ENCODE results near the gene ADCYAP1.
A peak's percentile ranks its signal among the peaks of the same experiment; 100 is the strongest.
"Not testable (repeated sequence)": the region's sequence is repeated elsewhere in the genome, so short reads cannot be mapped to it uniquely, and the experiment has no call there.

ADCYAP1 gene

DNA sequence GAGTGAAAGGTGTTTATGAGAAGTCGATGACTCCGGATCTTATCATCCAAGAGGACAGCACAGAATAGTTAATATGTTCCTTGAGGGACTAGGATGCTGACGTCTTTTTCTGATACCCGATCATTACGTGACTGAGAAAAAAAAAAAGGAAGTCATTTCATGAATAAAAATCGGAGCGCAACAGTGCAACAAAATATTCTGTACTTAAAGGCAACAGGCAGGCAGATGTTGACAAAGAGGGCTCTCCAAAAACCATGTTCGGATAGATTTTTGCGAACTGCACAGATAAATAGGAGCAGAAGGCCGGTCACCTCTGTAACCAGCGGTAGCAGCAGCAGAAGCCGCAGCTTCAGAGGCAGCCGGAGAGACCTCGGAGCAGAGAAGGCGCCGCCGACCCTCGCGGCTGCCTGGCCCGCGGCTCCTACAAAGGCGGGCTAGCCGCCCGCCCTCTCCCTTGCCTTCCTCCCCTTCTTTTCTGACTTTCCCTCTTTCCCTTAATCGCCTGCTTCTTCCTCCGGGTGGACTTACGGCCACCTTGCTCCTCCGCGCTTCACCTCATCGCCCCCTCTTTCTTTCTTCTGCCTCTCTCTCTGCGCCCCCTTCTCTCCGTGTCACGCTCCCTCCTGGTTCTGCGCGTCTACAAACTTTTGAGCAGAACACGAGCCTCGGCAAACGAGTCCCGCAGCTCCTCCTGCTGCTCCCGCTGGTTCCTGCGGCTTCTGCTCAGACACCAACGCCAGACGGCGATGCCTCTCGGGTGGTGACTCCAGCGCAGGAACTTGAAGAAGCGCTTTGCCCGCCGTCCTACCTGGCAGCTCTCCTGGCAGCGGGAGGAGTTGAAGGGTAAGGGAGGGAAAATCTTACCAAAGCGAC lies at the start of gene ADCYAP1:
Gene ADCYAP1 (plus strand): TSS at position 654 of the 873 bp plus-strand sequence. CDS start 516 bp downstream, outside the sequence.
- no peak for DNase-seq (ENCODE audit: low read depth, low spot score)

DNA sequence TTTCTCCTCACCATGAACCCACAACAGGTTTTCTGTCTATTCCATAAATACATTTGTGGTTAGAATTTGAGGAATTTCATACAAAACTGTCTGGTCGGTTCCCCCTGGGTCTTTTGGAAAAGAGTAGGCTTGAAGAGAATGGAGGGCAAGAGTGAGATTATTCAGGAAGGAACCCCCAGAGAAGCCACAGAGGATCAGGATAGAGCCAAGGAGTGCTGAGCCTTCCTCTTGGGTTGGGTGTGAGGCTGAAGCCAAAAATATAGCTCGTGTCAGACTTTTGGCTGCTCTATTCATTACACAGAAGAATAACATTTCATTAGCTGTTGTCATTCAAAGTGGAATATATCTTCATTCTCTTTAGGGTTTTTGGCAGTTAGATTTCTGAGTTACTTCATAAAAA lies 46.7 kb upstream of the ADCYAP1 start:
- no peak for DNase-seq (ENCODE audit: low read depth, low spot score)

DNA sequence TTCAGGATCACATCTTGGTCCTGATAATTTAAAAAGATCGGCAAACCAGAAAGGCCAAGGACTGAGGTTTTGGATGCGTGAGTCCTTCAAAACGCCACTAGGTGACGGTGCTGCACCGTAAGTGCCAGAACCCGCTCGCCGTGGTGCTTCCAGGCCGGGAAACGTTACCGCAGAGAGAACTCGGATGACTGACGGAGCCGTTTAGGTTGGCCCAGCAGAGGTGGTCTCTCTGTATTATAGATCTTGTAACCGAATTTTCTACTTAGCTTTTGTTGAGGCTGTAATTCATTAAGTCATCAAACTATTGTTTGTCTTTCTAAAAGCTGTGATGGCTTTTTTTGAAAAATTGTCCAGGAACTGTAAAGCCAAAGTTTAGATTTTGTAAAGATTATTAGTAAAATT lies 39.8 kb upstream of the ADCYAP1 start:
- DNase-seq (ENCODE audit: low read depth, low spot score), result peak; percentile 5

DNA sequence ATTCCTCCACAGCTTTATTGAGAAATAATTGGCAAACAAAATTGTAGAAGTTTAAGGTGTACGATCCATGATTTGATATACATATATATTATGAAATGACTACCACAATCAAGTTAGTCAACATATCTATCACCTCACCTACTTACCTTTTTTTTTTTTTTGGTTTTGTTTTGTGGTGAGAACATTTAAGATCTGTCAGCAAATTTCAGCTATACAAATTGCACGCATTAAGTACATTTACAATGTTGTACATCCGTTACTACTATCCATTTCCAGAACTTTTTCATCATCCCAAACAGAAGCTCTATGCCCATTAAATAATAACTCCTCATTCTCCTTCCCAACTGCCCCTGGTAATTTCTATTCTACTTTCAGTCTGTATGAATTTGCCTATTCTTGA lies 37.4 kb upstream of the ADCYAP1 start:
- DNase-seq (ENCODE audit: low read depth, low spot score), result no peak

DNA sequence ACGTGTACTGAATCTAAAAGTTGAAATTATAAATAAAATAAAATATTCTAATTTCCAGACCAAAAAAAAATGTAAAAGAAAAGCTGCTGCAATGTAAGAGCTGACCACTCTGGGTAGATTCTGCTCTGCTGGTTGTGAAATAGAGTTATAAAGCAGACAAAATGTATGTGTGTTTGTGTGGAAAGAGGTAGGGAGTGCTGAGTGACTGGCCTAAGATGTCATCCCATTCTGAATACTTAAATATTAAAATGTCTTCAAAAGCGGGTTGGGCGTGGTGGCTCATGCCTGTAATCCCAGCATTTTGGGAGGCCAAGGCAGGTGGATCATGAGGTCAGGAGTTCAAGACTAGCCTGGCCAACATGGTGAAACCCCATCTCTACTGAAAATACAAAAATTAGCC lies 31.2 kb upstream of the ADCYAP1 start:
- not testable (repeated sequence) for DNase-seq (ENCODE audit: low read depth, low spot score)

DNA sequence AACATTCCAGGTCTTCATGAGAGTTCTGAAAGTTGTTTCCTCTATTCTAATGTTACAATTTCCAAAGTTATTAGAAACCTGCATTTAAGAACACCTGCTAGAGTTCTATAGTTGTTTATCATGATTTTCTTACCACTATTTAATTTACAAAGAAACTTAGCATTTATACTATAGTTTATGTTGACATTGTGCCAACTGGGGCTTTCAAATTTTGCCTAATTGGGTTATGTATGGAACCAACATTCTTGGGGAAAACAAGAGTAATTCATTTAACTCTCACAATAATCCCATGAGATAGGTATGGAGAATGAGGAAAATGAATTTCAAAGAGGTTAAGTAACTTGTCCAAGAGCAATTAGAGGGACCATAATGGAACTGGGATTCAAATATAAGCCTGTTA lies 28.8 kb upstream of the ADCYAP1 start:
- DNase-seq (ENCODE audit: low read depth, low spot score), result no peak

DNA sequence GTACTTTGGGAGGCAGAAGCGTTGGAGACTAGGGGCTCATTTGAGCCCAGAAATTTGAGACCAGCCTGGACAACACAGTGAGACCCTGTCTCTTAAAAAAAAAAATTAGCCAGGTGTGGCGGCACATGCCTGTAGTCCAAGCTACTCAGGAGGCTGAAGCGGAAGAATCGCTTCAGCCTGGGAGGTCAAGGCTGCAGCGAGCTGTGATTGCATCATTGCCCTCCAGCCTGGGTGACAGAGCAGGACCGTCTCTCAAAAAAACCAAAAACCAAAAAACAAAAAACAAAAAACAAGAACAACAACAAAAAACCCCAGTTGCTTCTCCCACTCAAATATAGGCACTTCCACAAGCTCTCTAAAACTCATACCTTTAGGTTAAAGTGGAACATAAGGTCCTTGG lies 27.4 kb upstream of the ADCYAP1 start:
- no peak for DNase-seq (ENCODE audit: low read depth, low spot score)

DNA sequence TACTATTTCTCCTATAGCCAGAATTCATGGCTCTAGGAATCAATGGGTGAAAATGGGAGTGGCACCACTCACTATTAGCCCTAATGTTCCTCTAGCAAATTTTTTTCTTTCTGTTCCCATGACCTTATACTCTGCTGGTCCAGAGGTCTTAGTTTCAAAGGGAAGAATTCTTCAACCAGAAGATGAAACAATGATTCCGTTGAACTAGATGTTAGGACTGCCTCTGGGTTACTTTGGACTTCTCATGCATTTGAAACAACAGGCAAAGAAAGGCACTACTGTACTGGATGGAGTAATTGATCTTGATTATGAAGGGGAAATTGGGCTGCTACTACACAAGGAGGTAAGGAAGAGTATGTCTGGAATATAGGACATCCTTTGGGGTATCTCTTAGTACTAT lies 18.6 kb upstream of the ADCYAP1 start:
- no peak for DNase-seq (ENCODE audit: low read depth, low spot score)

DNA sequence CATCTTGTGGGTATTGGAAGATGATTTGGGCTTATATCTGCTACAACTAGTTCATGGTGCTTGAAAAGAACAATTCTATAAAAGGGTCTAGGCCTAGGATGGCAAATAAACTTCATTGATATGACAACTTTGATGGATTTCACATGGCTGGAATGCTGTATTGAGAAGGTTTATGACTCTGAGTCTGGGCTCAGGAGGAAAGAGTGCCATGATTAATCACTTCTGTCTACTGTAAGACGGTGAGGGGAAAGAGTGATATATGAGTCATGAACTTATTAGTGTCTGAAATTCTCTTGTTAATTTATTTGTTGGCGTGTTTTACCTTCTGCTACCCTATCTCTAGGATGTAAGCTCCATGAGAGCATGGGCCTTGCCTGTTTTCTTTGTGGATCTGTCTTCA lies 17.0 kb upstream of the ADCYAP1 start:
- no peak for DNase-seq (ENCODE audit: low read depth, low spot score)

DNA sequence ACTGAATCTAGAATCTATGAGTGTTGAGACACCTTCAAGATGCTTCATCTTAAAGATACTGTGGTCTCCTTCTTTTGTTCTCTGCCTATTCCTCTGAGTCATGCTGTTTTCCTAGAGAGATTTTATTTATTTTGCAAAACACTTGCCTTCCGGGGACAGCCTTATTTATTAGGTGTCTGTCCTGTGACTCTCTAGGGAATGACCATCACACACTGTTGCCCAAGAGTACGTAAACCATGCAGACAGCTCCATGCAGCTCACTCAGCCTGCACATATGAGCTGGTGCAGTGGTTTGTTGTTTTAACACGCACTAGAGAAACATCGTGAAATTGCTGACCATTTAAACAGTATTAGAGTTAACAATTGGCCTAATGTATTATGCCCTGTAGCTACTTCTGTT lies 12.4 kb upstream of the ADCYAP1 start:
- DNase-seq (ENCODE audit: low read depth, low spot score), result no peak

DNA sequence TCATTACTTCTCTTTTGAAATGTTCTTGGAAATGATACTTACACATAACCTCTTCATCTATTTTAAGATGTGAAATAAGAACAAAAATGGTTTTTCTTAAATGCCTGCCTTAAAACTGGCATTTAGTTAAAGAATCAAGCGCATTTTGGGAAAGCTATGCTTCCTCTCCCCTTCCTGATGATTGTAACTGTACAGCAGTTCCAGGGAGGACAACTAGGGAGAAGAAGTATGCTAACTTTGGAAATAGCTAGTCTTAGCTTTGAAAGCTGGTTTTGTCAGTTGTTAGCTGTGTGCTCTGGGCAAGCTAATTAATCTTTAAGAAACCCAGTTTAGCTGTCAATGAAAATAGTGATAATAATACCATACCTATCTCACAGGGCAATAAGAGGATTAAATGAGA lies 8.4 kb upstream of the ADCYAP1 start:
- no peak for DNase-seq (ENCODE audit: low read depth, low spot score)

DNA sequence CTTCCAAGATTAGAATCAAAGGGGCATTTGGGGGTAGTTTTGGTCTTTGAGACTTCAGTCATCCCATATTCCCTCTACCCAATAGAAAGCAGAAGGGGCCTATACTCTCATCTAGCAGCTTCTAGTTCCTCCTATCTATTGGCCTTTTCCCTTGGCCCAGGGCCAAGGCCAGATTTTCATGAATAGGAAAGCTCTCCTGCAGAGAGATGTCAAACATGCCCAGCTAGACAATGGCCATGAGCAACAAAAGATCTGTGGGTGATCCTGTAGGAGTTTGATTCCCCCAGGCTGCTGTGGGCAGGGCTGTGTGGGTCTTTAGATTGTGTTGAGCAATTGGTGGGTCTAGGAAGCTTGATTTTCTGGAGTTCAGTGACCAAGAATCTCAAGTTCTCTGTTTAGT lies 2.9 kb upstream of the ADCYAP1 start:
- DNase-seq (ENCODE audit: low read depth, low spot score), result no peak

DNA sequence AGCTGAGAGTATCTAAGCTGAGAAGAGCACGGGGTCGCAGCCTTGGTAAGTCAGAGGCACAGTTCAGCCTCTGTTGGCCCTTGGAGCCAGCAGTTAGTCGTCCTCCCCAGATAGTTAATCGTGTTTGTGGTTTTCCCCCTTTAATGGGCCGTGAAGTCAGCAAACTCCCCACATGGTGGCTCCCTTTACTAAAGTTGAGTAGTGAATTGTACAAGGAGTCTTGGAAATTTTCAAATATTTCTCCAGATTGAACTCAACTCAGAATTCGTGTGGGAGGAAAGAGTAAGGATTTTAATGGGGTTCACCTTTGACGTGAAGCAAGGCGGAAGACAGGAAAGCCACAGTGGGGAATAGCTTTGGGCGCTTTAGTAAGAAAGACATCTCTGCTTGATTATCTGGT lies 2.4 kb upstream of the ADCYAP1 start:
- no peak for DNase-seq (ENCODE audit: low read depth, low spot score)

DNA sequence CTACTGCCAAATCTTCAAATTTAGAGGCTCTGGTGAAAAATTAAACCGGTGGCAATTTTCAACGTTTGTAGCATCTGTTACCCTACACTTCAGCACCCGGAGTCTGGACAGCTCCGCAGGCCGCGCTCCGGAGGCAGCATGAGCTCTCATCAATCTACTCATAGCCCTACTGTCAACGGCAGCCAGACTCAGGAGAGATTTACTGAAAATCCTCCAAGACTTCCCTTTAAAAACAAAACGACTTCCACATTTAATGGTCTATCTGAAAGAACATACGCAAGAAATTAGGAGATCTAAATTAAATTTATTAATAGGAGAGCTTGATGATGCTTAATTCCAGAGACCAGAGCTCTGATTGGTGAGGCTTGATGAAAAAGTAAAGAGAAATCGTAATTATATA lies 970 bp upstream of the ADCYAP1 start:
- DNase-seq (ENCODE audit: low read depth, low spot score), result no peak

DNA sequence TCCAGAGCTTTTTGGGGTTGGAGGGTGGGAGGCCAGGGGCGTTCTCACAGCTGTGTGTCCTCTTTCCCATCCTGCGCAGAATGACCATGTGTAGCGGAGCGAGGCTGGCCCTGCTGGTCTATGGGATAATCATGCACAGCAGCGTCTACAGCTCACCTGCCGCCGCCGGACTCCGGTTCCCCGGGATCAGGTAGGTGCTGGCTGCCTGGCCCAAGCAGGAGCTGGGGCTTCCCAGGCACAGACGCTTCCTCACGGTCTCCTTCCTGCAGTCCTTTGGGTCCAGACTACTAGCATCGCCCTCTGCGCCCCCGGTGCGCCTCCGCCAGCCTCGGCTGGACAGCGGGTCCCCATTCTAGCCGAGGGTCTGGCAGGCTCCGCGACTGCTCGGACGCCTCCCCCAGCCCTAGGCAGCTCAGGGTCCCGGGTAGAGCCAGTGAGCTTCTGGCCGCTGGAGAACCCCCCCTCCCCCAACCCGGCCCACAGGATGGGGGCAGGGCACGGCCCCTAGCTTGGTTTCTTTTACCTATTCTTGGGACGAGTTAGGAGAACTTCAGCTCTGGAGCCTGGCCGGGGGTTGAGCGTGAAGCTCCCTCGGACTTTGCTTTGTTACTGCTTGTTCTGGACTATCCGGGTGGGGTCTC lies 756 bp downstream of the ADCYAP1 start:
- no peak for DNase-seq (ENCODE audit: low read depth, low spot score)

DNA sequence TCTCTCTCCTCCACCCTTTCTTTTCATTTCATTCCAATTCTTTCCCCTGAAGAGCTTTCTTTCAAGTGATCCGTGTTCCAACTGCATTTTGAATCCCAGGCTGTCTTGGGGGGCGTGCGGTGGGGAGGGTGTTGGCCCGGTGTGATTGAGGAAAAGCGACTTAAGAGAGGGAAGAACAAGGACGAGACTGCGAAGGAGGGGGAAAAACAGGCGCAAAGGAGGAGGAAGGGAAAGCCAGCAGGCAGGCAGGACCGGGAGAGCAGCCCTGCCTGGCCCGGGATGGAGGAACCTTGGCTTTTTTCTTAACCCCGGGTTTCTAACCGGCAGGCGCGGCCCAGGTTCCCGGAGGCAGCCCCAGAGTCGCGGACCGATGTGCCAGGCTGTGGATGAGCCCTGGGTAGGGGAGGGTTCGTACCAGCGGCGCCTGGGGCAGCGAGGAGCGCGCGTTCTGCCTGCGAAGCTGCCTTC lies 1.3 kb downstream of the ADCYAP1 start:
- DNase-seq (ENCODE audit: low read depth, low spot score), result no peak

DNA sequence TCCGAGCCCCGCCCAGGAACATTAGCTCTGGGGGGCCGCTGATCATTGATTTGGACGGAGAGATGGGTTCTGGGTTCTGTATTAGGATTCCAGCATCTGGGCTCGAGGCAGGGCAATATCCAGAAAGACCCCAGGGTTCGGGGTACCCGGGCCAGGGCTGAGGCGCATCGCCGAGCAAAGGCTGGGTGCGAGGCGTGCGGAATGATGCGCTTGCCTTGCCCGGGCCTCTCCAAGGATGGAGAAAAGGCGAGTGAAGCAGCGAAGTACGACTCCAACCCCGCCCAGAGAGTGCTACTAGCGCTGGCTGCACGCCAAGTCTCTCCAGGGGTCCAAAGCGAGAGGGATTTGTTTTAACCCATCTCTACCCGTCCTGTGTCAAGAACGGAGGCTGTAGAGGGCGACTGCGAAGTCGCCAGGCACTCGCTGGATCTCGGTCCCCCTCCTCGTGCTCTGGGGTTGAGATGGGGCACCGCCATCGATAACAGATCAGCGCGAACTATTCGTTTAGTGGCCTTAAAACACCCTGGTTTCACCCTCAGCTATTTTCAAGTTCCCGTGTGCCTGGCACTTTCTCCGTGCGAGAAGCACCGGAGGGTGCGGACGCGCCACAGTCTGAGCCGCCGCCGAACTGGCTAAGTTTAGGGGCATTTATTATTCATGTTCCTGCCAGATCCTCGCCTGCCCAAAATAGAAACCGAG lies 1.9 kb downstream of the ADCYAP1 start:
- no peak for DNase-seq (ENCODE audit: low read depth, low spot score)

DNA sequence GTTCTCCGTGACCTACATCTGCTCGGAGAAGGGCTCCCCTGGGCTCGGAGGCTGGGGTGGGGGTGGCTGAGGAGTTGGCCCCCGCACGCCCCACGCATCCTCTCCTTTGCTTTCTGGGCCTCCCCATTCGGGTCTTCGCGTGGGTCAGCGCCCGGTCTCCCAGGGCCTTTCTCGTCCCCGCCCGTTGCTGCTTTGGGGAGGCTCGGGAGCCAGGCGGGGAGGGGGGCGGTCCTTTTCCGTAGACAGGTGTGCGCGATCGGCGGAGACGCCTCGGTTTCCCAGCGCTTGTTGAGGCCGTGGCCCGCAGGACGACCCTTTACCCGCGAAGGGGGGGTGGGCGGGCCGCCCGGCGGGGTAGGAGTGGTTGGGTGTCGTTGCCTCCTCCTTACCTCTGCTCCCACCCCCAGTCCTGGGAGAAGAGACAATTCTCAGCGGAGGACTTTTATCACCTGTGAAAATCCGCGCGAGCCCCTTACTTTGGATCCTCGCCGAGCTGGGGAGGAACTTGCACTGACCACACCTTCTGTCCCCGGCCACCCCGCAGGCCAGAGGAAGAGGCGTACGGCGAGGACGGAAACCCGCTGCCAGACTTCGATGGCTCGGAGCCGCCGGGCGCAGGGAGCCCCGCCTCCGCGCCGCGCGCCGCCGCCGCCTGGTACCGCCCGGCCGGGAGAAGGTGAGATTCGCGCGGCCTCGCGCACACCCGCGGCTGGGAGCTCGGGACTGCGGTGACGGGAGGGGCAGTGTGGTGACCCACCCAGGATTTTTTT lies 2.6 kb downstream of the ADCYAP1 start:
- DNase-seq (ENCODE audit: low read depth, low spot score), result no peak

DNA sequence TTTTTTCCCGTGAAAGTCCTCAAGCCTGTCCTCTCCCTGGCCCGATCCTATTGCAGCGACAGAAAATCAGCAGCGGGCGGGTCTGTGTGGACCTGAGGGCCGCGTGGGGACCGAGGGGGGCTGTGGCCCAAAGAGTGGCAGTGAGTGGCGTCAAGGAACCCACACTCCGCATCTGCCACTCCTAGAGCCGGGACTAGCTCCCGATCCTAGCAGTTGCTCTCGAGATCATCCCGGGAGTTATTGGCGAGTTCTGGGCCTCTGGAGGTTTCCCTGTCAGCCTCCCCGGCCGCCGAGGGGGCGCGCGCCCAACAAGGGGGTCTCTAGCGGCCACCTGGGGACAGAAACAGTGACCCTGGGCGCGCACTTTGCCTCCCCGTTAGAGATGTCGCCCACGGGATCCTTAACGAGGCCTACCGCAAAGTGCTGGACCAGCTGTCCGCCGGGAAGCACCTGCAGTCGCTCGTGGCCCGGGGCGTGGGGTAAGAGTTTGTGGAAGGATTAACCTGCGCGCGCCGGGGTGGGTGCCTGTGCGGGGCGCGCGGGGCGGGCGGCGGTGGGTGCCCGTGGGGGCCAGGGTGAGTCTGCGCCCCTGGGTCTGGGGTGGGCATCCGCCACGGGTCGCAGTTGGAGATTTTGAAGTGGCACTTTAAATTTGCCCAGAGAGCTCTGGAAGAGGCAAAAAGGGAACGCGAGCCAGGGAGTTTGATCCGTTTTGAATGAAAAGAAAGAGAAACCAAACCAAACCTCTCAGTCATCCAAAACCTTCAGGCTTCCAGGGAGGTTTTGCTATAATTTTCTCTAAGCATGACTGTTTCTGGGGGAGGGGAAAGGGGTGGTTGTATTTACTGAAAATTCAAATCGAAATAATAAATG lies 3.5 kb downstream of the ADCYAP1 start:
- no peak for DNase-seq (ENCODE audit: low read depth, low spot score)

Measured in activated CD4-positive, CD25-positive, alpha-beta regulatory T cell treated with anti-CD3 and anti-CD28 coated beads, Interleukin-2, amount 50 U/mL, for 16 hours (primary cell).